Endodermal cell (in vitro differentiated cells): Measurements from ENCODE around the gene CDH13. TPM values are rescaled to one million over a fixed set of nuclear protein-coding genes. Genes with fewer than 3 reads are reported as not detected.
A peak's percentile ranks its signal among the peaks of the same experiment; 100 is the strongest.

Source experiments
- DNase-seq: peaks from one replicate; pipeline ENCODE4 v3.0.0-alpha.2; 2017
- H3K27ac ChIP-seq: 2 replicates; pipeline ENCODE4 v1.5.1; 2013; ENCODE audit warnings: mild to moderate bottlenecking, low read depth, low read length, moderate library complexity
- H3K27me3 ChIP-seq: 2 replicates; pipeline ENCODE4 v1.6.1; 2013; ENCODE audit warnings: mild to moderate bottlenecking, low read length, moderate library complexity; ENCODE audit not compliant: insufficient read depth, control insufficient read depth, poor library complexity, severe bottlenecking
- H3K36me3 ChIP-seq: 2 replicates; pipeline ENCODE4 v1.7.0; 2013; ENCODE audit warnings: mild to moderate bottlenecking, low read length, moderate library complexity; ENCODE audit not compliant: control insufficient read depth, insufficient read depth
- H3K4me1 ChIP-seq: one replicate; pipeline ENCODE4 v1.7.0; 2013; ENCODE audit warnings: low read length; ENCODE audit not compliant: control insufficient read depth, insufficient read depth
- H3K4me3 ChIP-seq: 2 replicates; pipeline ENCODE4 v1.5.1; 2013; ENCODE audit warnings: mild to moderate bottlenecking, low read length, moderate library complexity
- H3K9ac ChIP-seq: 2 replicates; pipeline ENCODE4 v1.6.1; 2013; ENCODE audit warnings: mild to moderate bottlenecking, low read length, moderate library complexity; ENCODE audit not compliant: poor library complexity, severe bottlenecking; ENCODE audit errors: extremely low read depth
- H3K9me3 ChIP-seq: 2 replicates; pipeline ENCODE4 v1.6.1; 2013; ENCODE audit warnings: mild to moderate bottlenecking, low read length, moderate library complexity; ENCODE audit not compliant: control insufficient read depth
- H3K27ac Mint-ChIP-seq: 2 replicates; pipeline ENCODE4 v1.8.0; 2020; ENCODE audit warnings: mixed read lengths
- H3K27me3 Mint-ChIP-seq: 2 replicates; pipeline ENCODE4 v1.8.0; 2021; ENCODE audit warnings: mild to moderate bottlenecking, mixed read lengths; ENCODE audit not compliant: insufficient read depth
- H3K36me3 Mint-ChIP-seq: 2 replicates; pipeline ENCODE4 v1.8.0; 2020; ENCODE audit warnings: low read depth, mixed read lengths
- H3K4me1 Mint-ChIP-seq: 2 replicates; pipeline ENCODE4 v1.8.0; 2020; ENCODE audit warnings: mixed read lengths
- H3K4me3 Mint-ChIP-seq: 2 replicates; pipeline ENCODE4 v1.8.0; 2020; ENCODE audit warnings: mild to moderate bottlenecking, moderate library complexity, mixed read lengths
- H3K9me3 Mint-ChIP-seq: 2 replicates; pipeline ENCODE4 v1.8.0; 2020; ENCODE audit warnings: mild to moderate bottlenecking, mixed read lengths
- WGBS, 2 experiments: methylation state at CpG; one replicate each; pipeline versions ENCODE4 v1.1.5 to v1.1.7; 2013; ENCODE audit warnings: missing lambda C conversion rate in 2 of 2, mixed read lengths in 1 of 2; ENCODE audit not compliant: insufficient coverage in 1 of 2, insufficient read length in 1 of 2; 5-methylcytosine and 5-hydroxymethylcytosine counted together
- total RNA-seq, 2 donors: library from RNA; stranded (reverse); fragmentation: NEBNext Ultra II Directional in 1 of 2; extraction: Animal tissue kit (Norgen Biotek cat#: 25700) in 1 of 2; gene quantifications; 2 replicates in 1 of 2; 3 replicates in 1 of 2; pipeline ENCODE4 v1.2.1, GENCODE V29; 2021
- TF ChIP-seq, protein P1 (sequence below): fragments of 200-600 bp; sonication (generic); conservative IDR thresholded peaks from 2 replicates; pipeline ENCODE4 v1.5.0; 2021; ENCODE audit warnings: antibody characterized with exemption, mild to moderate bottlenecking

Gene CDH13
- total RNA-seq, 2 donors from 2014 or later: 0.86 to 1.8 TPM

DNA sequence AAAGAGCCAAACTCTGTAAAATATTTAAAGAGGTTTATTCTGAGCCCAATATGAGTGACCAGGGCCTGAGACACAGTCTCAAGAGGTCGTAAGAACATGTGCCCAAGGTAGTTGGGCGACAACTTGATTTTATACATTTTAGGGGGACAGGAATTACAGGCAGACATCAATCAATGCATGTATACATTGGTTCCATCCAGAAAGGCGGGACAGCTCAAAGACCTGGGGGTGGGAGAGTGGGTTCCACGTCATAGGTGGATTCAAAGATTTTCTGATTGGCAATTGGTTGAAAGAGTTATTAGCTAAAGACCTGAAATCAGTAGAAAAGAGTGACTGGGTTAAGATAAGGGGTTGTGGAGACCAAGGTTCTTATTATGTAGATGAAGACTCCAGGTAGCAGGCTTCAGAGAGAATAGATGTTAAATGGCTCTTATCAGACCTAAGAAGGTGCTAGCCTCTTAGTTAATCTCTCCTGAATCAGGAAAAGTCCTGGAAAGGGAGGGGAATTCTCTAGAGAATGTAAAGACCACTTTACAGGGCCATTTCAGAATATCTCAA lies 1213.4 kb downstream of the CDH13 start:
- Histone ChIP-seq H3K36me3 (no peaks in the 10 kb centered on the region), H3K4me3 (no peak overlapping the region), H3K4me1 (peaks cover 5% of the 10 kb centered on the region), H3K27me3 (no peaks in the 10 kb centered on the region), H3K27ac (peak overlapping the region; percentile 13), H3K9me3 (peaks cover 36% of the 10 kb centered on the region), H3K9ac (no peak overlapping the region)
- Mint-ChIP-seq H3K36me3 (peaks cover 4% of the 10 kb centered on the region), H3K4me3 (no peak overlapping the region), H3K27me3 (no peaks in the 10 kb centered on the region), H3K4me1 (peaks cover 44% of the 10 kb centered on the region), H3K9me3 (peaks cover 31% of the 10 kb centered on the region), H3K27ac (peak overlapping the region; percentile 91)
- peak; percentile 78 for DNase-seq
- TF ChIP-seq, protein P1, sequence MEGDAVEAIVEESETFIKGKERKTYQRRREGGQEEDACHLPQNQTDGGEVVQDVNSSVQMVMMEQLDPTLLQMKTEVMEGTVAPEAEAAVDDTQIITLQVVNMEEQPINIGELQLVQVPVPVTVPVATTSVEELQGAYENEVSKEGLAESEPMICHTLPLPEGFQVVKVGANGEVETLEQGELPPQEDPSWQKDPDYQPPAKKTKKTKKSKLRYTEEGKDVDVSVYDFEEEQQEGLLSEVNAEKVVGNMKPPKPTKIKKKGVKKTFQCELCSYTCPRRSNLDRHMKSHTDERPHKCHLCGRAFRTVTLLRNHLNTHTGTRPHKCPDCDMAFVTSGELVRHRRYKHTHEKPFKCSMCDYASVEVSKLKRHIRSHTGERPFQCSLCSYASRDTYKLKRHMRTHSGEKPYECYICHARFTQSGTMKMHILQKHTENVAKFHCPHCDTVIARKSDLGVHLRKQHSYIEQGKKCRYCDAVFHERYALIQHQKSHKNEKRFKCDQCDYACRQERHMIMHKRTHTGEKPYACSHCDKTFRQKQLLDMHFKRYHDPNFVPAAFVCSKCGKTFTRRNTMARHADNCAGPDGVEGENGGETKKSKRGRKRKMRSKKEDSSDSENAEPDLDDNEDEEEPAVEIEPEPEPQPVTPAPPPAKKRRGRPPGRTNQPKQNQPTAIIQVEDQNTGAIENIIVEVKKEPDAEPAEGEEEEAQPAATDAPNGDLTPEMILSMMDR: no peak
- WGBS, 2 experiments: 30 to 53% methylated on average over 4 of the region's 4 CpGs

DNA sequence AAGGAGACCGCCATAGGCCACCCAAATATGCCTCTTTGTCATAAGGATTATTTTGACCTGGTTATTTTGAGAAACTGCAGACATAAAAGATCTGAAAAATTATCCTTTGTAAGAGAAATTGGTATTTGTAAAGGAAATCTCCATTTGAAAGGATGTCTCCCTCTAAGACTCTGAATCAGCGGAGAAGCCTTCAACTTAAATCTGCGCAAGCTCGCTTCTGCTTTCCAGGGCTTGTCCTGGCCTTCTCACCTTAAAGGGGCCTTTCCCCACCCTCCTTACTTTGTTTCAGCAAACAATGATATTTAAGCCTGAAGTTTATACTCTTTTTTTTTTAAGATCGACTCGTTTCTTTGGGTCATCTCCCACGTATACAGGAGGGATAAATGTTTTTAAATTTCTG lies 1215.5 kb downstream of the CDH13 start:
- H3K4me1 Mint-ChIP-seq: peaks cover 38% of the 10 kb centered on the region
- H3K36me3 Mint-ChIP-seq: peaks cover 4% of the 10 kb centered on the region
- peak; percentile 48 for DNase-seq
- H3K27me3 Mint-ChIP-seq: no peaks in the 10 kb centered on the region
- TF ChIP-seq, protein P1: no peak
- peaks cover 31% of the 10 kb centered on the region for H3K9me3 Mint-ChIP-seq
- Histone ChIP-seq H3K27ac (no peak overlapping the region), H3K27me3 (no peaks in the 10 kb centered on the region), H3K9ac (no peak overlapping the region), H3K4me1 (peaks cover 5% of the 10 kb centered on the region), H3K4me3 (no peak overlapping the region), H3K36me3 (no peaks in the 10 kb centered on the region), H3K9me3 (peaks cover 24% of the 10 kb centered on the region)
- peak overlapping the region; percentile 88 for H3K27ac Mint-ChIP-seq
- WGBS, 2 experiments: 70 to 72% methylated on average over 5 to 7 of the region's 7 CpGs
- no peak overlapping the region for H3K4me3 Mint-ChIP-seq

DNA sequence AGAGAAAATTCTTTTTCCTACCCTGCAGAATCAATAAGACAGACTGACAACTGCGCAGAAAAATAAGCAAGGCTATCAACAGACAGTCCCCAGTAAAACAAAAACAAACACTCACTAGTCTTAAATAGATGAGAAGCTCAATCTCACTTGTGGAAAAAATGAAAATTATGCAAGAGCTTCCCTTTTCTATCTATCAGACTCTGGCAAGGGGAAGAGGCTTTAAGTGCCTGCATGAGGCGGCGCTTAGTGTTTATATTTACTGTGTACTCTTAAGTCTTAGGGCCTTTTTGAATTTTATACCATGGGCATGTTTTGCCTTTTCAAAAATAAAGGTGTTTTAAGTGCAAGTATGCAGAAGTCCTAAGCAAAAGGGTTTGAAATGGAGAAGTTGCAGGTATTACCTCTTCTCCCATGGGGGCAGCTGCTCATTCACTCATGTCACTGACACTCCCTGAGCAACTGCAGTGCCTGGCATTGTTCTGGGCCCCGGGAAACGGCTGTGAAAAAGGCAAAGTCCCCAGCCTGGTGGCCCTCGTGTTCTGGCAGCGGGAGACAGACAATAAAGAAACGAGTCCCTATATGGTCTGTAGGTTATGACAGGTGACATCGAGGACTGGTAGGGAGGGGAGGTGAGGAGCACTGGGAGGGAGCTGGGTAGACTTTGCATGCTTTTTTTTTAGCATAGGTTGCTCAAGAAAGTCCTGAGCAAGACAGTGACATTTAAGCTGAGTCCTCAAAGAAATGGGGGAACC lies 1216.2 kb downstream of the CDH13 start:
- peaks cover 44% of the 10 kb centered on the region for H3K4me1 Mint-ChIP-seq

More for the DNA sequence above, 1216.2 kb downstream of the CDH13 start:
- Histone ChIP-seq H3K4me1 (peaks cover 5% of the 10 kb centered on the region), H3K27ac (no peak overlapping the region), H3K9ac (no peak overlapping the region), H3K9me3 (peaks cover 18% of the 10 kb centered on the region), H3K27me3 (no peaks in the 10 kb centered on the region), H3K4me3 (no peak overlapping the region), H3K36me3 (no peaks in the 10 kb centered on the region)
- H3K27ac Mint-ChIP-seq: peak overlapping the region; percentile 88
- peaks cover 27% of the 10 kb centered on the region for H3K9me3 Mint-ChIP-seq
- no peak overlapping the region for H3K4me3 Mint-ChIP-seq
- 71 to 74% methylated on average over 1 to 9 of the region's 9 CpGs for WGBS, 2 experiments
- H3K36me3 Mint-ChIP-seq: no peaks in the 10 kb centered on the region
- peak; percentile 68 for DNase-seq
- TF ChIP-seq, protein P1: no peak
- H3K27me3 Mint-ChIP-seq: no peaks in the 10 kb centered on the region
